ENCODE data around the gene ABCC8. TPM values are rescaled to one million over a fixed set of nuclear protein-coding genes. Genes with fewer than 3 reads are reported as not detected.

ABCC8 gene
- total RNA-seq, 1 experiment from 2014 or later, result 2.4 TPM

DNA sequence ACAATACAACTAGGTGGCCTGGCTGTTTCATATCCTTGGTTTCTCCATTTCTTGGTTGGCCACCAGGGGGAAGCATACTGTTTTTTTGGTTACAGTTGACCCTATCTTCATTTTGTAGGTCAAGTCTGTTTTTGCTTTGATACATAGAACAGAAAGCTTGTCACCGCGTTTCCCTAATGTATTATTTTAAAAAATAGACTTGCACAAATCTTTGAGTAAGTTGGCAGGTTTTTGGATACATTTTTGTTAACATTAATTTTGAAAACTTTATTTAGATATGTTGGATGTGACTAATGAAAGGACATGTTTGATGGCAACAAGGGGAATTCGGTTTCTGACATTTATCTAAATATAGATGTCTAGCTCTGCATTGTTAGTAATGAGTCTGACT lies 122.0 kb downstream of the ABCC8 start:
- Histone ChIP-seq H2BK20ac (ENCODE audit: low read depth, low read length, poor library complexity, severe bottlenecking) (no peak overlapping the region), H2BK5ac (ENCODE audit: insufficient read length, low read length) (no peak overlapping the region), H3K56ac (ENCODE audit: insufficient read length, low read depth, low read length) (no peak overlapping the region), H3K14ac (ENCODE audit: insufficient read depth, low read length) (no peak overlapping the region), H3K18ac (ENCODE audit: insufficient read length, low read depth, low read length) (no peak overlapping the region), H3K9ac (ENCODE audit: extremely low read depth, insufficient read length, low read length) (no peak overlapping the region), H4K5ac (ENCODE audit: insufficient read length, low read depth, low read length) (no peak overlapping the region), H3K4ac (ENCODE audit: low read depth, low read length) (no peak overlapping the region), H3K23ac (ENCODE audit: insufficient read length, low read depth, low read length) (no peak overlapping the region), H3K9me3 (ENCODE audit: control insufficient read depth, low read depth, low read length) (no peaks in the 10 kb centered on the region), H2BK15ac (ENCODE audit: low read depth, low read length) (no peak overlapping the region), H3K27ac (ENCODE audit: insufficient read length, low read depth, low read length) (no peak overlapping the region), H4K91ac (ENCODE audit: insufficient read length, low read depth, low read length) (no peak overlapping the region), H4K20me1 (ENCODE audit: control insufficient read depth, insufficient read depth, insufficient read length) (no peaks in the 10 kb centered on the region), H3K23me2 (ENCODE audit: insufficient read length, low read depth, low read length, poor library complexity, severe bottlenecking) (peaks cover 22% of the 10 kb centered on the region), H2BK120ac (ENCODE audit: low read depth, low read length, poor library complexity, severe bottlenecking) (no peak overlapping the region), H2BK12ac (ENCODE audit: insufficient read length, low read depth, low read length) (no peak overlapping the region), H3K4me2 (ENCODE audit: insufficient read depth, insufficient read length, low read length) (no peak overlapping the region), H3K79me1 (ENCODE audit: insufficient read depth, low read depth, low read length, poor library complexity, severe bottlenecking) (no peaks in the 10 kb centered on the region), H3K4me1 (ENCODE audit: insufficient read depth, low read length) (no peaks in the 10 kb centered on the region), H2AFZ (ENCODE audit: low read length) (no peak overlapping the region), H3K27me3 (ENCODE audit: insufficient read depth, low read length) (peaks cover 21% of the 10 kb centered on the region), H2AK5ac (ENCODE audit: insufficient read length, low read length) (no peak overlapping the region), H4K8ac (replicated peaks; ENCODE audit: insufficient read length, low read depth, low read length) (no peak overlapping the region), H3T11ph (ENCODE audit: low read length) (no peak overlapping the region), H3K79me2 (ENCODE audit: insufficient read depth, low read length) (no peaks in the 10 kb centered on the region)
- Mint-ChIP-seq H3K4me3 (peak overlapping the region; percentile 44 to 90; a peak in 4 of 5 replicates), H3K27ac (no peak overlapping the region), H3K36me3 (ENCODE audit: insufficient read depth in 1 of 3, low read depth in 3 of 3) (no peaks in the 10 kb centered on the region; a peak in 1 of 7 replicates), H3K9me3 (peaks cover 7 to 9% of the 10 kb centered on the region in 2 experiments), H3K27me3 (ENCODE audit: low read depth) (peaks cover 51% of the 10 kb centered on the region), H3K4me1 (peaks cover 15 to 26% of the 10 kb centered on the region in 2 experiments)
- DNase-seq, result peak; percentile 60
- TF ChIP-seq CTCF (conservative IDR thresholded peaks at IDR 0.05), result peak; percentile 76
- no CpG with 5 or more reads among the region's 3 CpGs for WGBS (ENCODE audit: extremely low coverage, insufficient read length, low lambda C conversion rate)

All from H9 (cell line).